K562 (cell line): ENCODE measurements around the gene TFDP1. TPM values are rescaled to one million over a fixed set of nuclear protein-coding genes. Genes with fewer than 3 reads are reported as not detected.

Experiments used
- ATAC-seq: fragments of 200-7000 bp; cut with Tn5 transposase; 3 replicates; pipeline ENCODE4 v1.9.1; 2020; ENCODE audit warnings: moderate library complexity
- BruUV-seq: library from RNA; stranded (reverse); fragments of 400-500 nt; replicated peaks from 2 replicates; lab custom pipeline; 2021; lab: Mats Ljungman, UMichigan
- CTCF ChIA-PET: fragments of 300-600 bp; formaldehyde crosslinking; extraction: SDS; loops from one replicate; lab custom pipeline; 2021; ENCODE audit warnings: low intra/inter-chr PET ratio; lab: Yijun Ruan, JAX
- POLR2A ChIA-PET: fragments of 300-600, 350-650 bp; sonication (Branson Sonifier 250); formaldehyde crosslinking; extraction: SDS; loops from one replicate; lab custom pipeline; 2021; ENCODE audit warnings: antibody characterized with exemption, inconsistent platforms; lab: Yijun Ruan, JAX
- DNase-seq, 4 experiments: peaks; one replicate each; pipeline versions ENCODE4 v3.0.0 to v3.0.0-alpha.2; 2011 to 2018; ENCODE audit warnings: low spot score in 3 of 4, mixed read lengths in 3 of 4; ENCODE audit errors: extremely low read depth in 1 of 4
- FAIRE-seq: peaks from 2 replicates; lab custom pipeline; 2011; peaks lifted over from hg19 to GRCh38; lab: Jason Lieb, UNC
- H2AFZ ChIP-seq: 2 replicates; pipeline ENCODE4 v1.6.0; 2011; ENCODE audit warnings: low read depth, low read length, control low read depth, inconsistent platforms
- H3K27ac ChIP-seq: fragments of 200-600 bp; 3 replicates; pipeline ENCODE4 v1.8.0; 2011; ENCODE audit warnings: low read depth, mild to moderate bottlenecking, control low read depth, inconsistent platforms, low read length, moderate library complexity, mixed read lengths; ENCODE audit errors: extremely low read depth
- H3K27me3 ChIP-seq, 2 experiments: fragments of 300-600 bp in 1 of 2; 2 replicates in 1 of 2; 3 replicates in 1 of 2; pipeline versions ENCODE4 v1.6.0 to v1.8.0; 2011; ENCODE audit warnings: inconsistent platforms in 2 of 2, low read length in 2 of 2, mild to moderate bottlenecking in 1 of 2, mixed read lengths in 1 of 2, moderate library complexity in 1 of 2; ENCODE audit not compliant: control insufficient read depth in 2 of 2, insufficient read depth in 2 of 2
- H3K36me3 ChIP-seq: fragments of 300-600 bp; 3 replicates; pipeline ENCODE4 v1.8.0; 2011; ENCODE audit warnings: mild to moderate bottlenecking, low read length, inconsistent platforms; ENCODE audit not compliant: control insufficient read depth, insufficient read depth
- H3K4me1 ChIP-seq, 2 experiments: fragments of 200-600 bp in 1 of 2; replicated peaks in 1 of 2; 2 replicates in 1 of 2; 3 replicates in 1 of 2; pipeline versions ENCODE4 v1.5.1 to v1.8.0; 2011; ENCODE audit warnings: inconsistent platforms in 2 of 2, low read length in 2 of 2, mild to moderate bottlenecking in 1 of 2, mixed read lengths in 1 of 2, moderate library complexity in 1 of 2; ENCODE audit not compliant: control insufficient read depth in 2 of 2, insufficient read depth in 2 of 2
- H3K4me2 ChIP-seq: 2 replicates; pipeline ENCODE4 v1.6.1; 2011; ENCODE audit warnings: low read length, control low read depth, inconsistent platforms, mixed read lengths; ENCODE audit not compliant: insufficient read depth
- H3K4me3 ChIP-seq: fragments of 200-600 bp; sonication (generic), shearing (Covaris generic); 2 replicates; pipeline ENCODE4 v1.5.1; 2016; ENCODE audit warnings: control low read depth, inconsistent platforms
- H3K79me2 ChIP-seq: fragments of 200-600 bp; 3 replicates; pipeline ENCODE4 v1.8.0; 2011; ENCODE audit warnings: low read length, inconsistent platforms; ENCODE audit not compliant: control insufficient read depth, insufficient read depth
- H3K9ac ChIP-seq, 2 experiments: 2 replicates each; pipeline versions ENCODE4 v1.6.0 to v1.6.1; 2011; ENCODE audit warnings: low read depth in 2 of 2, low read length in 2 of 2, control low read depth in 1 of 2, inconsistent platforms in 1 of 2, mild to moderate bottlenecking in 1 of 2, mixed read lengths in 1 of 2; ENCODE audit not compliant: insufficient read depth in 1 of 2
- H3K9me1 ChIP-seq: one replicate; pipeline ENCODE4 v1.6.0; 2011; ENCODE audit warnings: inconsistent platforms, mild to moderate bottlenecking, low read length, moderate library complexity; ENCODE audit not compliant: control insufficient read depth, insufficient read depth
- H3K9me3 ChIP-seq: replicated peaks from 2 replicates; pipeline ENCODE4 v1.5.1; 2011; ENCODE audit warnings: low read depth, low read length, inconsistent platforms; ENCODE audit not compliant: control insufficient read depth, insufficient read depth
- H4K20me1 ChIP-seq: replicated peaks from 2 replicates; pipeline ENCODE4 v1.6.1; 2011; ENCODE audit warnings: low read length, inconsistent platforms, mixed read lengths; ENCODE audit not compliant: control insufficient read depth, insufficient read depth
- FOS ChIP-seq: IDR thresholded peaks from 3 replicates; pipeline ENCODE4 v1.6.1; 2011; ENCODE audit not compliant: insufficient read length; ENCODE audit errors: extremely low read depth
- FOXM1 ChIP-seq, 2 experiments: fragments of 450-650 bp in 1 of 2; sonication (generic) in 1 of 2; formaldehyde crosslinking in 1 of 2; IDR thresholded peaks; 2 replicates each; pipeline versions ENCODE4 v1.6.1 to v1.9.0; 2017 to 2022; ENCODE audit warnings: low read depth in 2 of 2, mild to moderate bottlenecking in 2 of 2, missing genetic modification reagents in 1 of 2, moderate library complexity in 1 of 2
- GABPA ChIP-seq: fragments of 200-800 bp; sonication (Bioruptor generic); conservative IDR thresholded peaks from 2 replicates; pipeline ENCODE4 v1.6.1; 2016; ENCODE audit warnings: low read depth, missing genetic modification characterization, missing compliant biosample characterization
- GTF2E2 ChIP-seq: fragments of 200-800 bp; sonication (Bioruptor generic); IDR thresholded peaks from 2 replicates; pipeline ENCODE4 v1.6.1; 2016; ENCODE audit warnings: missing genetic modification characterization, missing compliant biosample characterization
- HNRNPUL1 ChIP-seq: fragments of 200-400 bp; formaldehyde crosslinking; IDR thresholded peaks from 2 replicates; pipeline ENCODE4 v1.6.1; 2017; ENCODE audit warnings: low read length
- MTF1 ChIP-seq: fragments of 250-450 bp; sonication (Bioruptor Pico); IDR thresholded peaks from 2 replicates; pipeline ENCODE4 v1.9.0; 2021; ENCODE audit warnings: moderate library complexity, mild to moderate bottlenecking, inconsistent platforms, borderline replicate concordance
- NR3C1 ChIP-seq: sonication (generic); formaldehyde crosslinking; IDR thresholded peaks from 2 replicates; pipeline ENCODE4 v1.8.1; 2022; ENCODE audit warnings: missing genetic modification reagents
- NRF1 ChIP-seq, 2 experiments: fragments of 450-650 bp; IDR thresholded peaks in 1 of 2; conservative IDR thresholded peaks in 1 of 2; 2 replicates each; pipeline ENCODE4 v1.6.1; 2014; ENCODE audit warnings: mild to moderate bottlenecking in 2 of 2
- PHF20 ChIP-seq: fragments of 450-650 bp; IDR thresholded peaks from 2 replicates; pipeline ENCODE4 v1.6.1; 2018; ENCODE audit not compliant: partially characterized antibody
- POLR2H ChIP-seq: IDR thresholded peaks from 2 replicates; pipeline ENCODE4 v1.6.1; 2016; ENCODE audit warnings: missing genetic modification characterization, low read depth, mild to moderate bottlenecking, control low read depth, missing compliant biosample characterization, moderate library complexity
- RNF2 ChIP-seq: sonication (generic); IDR thresholded peaks from 2 replicates; pipeline ENCODE4 v1.6.1; 2016
- SPI1 ChIP-seq: IDR thresholded peaks from 2 replicates; pipeline ENCODE4 v1.6.1; 2011; ENCODE audit warnings: low read depth, low read length, control low read depth, borderline replicate concordance
- WGBS: fragments of 100-300 bp; shearing (Covaris generic); methylation state at CpG from one replicate; pipeline ENCODE4 v1.1.6; 2016; ENCODE audit warnings: low coverage, mixed read lengths; ENCODE audit not compliant: insufficient coverage; ENCODE audit errors: missing lambda C conversion rate; 5-methylcytosine and 5-hydroxymethylcytosine counted together
- in situ Hi-C: fragments of 300-500 bp; cut with MboI; formaldehyde crosslinking; loops from 4 replicates; pipeline ENCODE4 v1.15.0; 2018; ENCODE audit warnings: inconsistent platforms, mixed read lengths
- intact Hi-C: fragments of 100-400 bp; cut with micrococcal nuclease; formaldehyde crosslinking; loops from 2 replicates; pipeline ENCODE4 v1.14.2; 2022
- polyA plus RNA-seq, 8 experiments: library from polyadenylated mRNA; depleted of rRNA in 4 of 8; stranded (reverse) in 5 of 8; unstranded in 3 of 8; fragments of >200 nt; fragmentation: Nextera tagmentation in 2 of 8; fragmentation: Illumina TruSeq in 1 of 8; extraction: Ambion mirVana in 2 of 8; extraction: Trizol in 1 of 8; gene quantifications; 2 replicates each; pipeline versions ENCODE4 v1.2.1 to v1.2.3, GENCODE V29; 2011 to 2014; ENCODE audit warnings: inconsistent platforms in 1 of 8, missing spikeins in 1 of 8
- total RNA-seq, 7 experiments: library from RNA; depleted of rRNA in 6 of 7; stranded (reverse); fragments of >200 nt in 6 of 7; fragmentation: Illumina TruSeq in 2 of 7; extraction: Trizol in 2 of 7; gene quantifications; 2 replicates each; pipeline versions ENCODE4 v1.2.1 to v1.2.3, GENCODE V29; 2011 to 2021; ENCODE audit warnings: low replicate concordance in 1 of 7
- TF ChIP-seq, protein P1 (sequence below), 3 experiments: IDR thresholded peaks in 2 of 3; conservative IDR thresholded peaks in 1 of 3; 2 replicates each; pipeline ENCODE4 v1.5.1; 2011 to 2012; ENCODE audit warnings: low read length in 3 of 3, mild to moderate bottlenecking in 3 of 3, control low read depth in 2 of 3, improper control_type of control experiment in 1 of 3, inconsistent platforms in 1 of 3, low read depth in 1 of 3, mixed read lengths in 1 of 3, moderate library complexity in 1 of 3; ENCODE audit not compliant: insufficient read depth in 2 of 3
- TF ChIP-seq, protein P2 (sequence below): IDR thresholded peaks from 2 replicates; pipeline ENCODE4 v1.6.1; 2014; ENCODE audit warnings: antibody characterized with exemption

TFDP1 gene
- total and polyA plus RNA-seq, 9 of the 15 experiments (the other 6 are each of a cell fraction or from before 2014, with no cell fraction given), result 33.8 to 145 (median 69.1) TPM

DNA sequence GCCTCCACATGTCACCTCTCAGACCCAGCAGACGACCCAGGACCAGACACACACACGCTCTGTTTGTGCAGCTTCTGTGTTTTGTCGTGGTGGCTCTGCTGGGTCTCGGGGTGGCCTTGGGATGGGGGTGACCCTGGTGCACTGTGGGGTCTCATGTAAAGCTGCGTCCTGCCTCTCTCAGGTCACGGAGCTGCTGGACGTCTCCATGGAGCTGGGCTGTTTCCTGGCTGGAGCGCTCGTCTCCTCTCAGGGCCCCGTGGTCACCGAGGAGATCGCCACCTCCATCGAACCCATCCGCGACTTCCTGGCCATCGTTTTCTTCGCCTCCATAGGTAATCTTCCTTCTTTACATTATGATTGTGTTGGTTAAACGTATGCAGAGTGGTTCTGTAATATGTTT, 45.4 kb upstream of the TFDP1 start:
- no peaks in the 10 kb centered on the region; the same call in 1 of the 2 replicates for H3K9me3 ChIP-seq
- ChIA-PET CTCF (no interaction called here), POLR2A (no interaction called here)
- ATAC-seq (no peak), FAIRE-seq (no peak), DNase-seq (no peak)
- H3K4me2 ChIP-seq, result no peak overlapping the region
- TF ChIP-seq HNRNPUL1 (no peak), GABPA (no peak), PHF20 (no peak), NR3C1 (CRISPR knock-in tag) (no peak), MTF1 (CRISPR knock-in tag) (no peak), FOS (no peak), SPI1 (no peak), RNF2 (no peak), GTF2E2 (tag) (no peak), FOXM1 (IDR thresholded peaks at IDR 0.05; ENCODE audit: low read depth) (no peak), FOXM1 (CRISPR knock-in tag; IDR thresholded peaks at IDR 0.05; ENCODE audit: low read depth) (no peak), NRF1 (conservative IDR thresholded peaks at IDR 0.05 in 1 of 2, IDR thresholded peaks at IDR 0.05 in 1 of 2) (no peak), POLR2H (tag) (no peak)
- TF ChIP-seq, protein P1, sequence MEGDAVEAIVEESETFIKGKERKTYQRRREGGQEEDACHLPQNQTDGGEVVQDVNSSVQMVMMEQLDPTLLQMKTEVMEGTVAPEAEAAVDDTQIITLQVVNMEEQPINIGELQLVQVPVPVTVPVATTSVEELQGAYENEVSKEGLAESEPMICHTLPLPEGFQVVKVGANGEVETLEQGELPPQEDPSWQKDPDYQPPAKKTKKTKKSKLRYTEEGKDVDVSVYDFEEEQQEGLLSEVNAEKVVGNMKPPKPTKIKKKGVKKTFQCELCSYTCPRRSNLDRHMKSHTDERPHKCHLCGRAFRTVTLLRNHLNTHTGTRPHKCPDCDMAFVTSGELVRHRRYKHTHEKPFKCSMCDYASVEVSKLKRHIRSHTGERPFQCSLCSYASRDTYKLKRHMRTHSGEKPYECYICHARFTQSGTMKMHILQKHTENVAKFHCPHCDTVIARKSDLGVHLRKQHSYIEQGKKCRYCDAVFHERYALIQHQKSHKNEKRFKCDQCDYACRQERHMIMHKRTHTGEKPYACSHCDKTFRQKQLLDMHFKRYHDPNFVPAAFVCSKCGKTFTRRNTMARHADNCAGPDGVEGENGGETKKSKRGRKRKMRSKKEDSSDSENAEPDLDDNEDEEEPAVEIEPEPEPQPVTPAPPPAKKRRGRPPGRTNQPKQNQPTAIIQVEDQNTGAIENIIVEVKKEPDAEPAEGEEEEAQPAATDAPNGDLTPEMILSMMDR (IDR thresholded peaks at IDR 0.05 in 2 of 3, conservative IDR thresholded peaks at IDR 0.05 in 1 of 3; ENCODE audit: insufficient read depth in 2 of 3, low read depth in 1 of 3, low read length in 3 of 3), result no peak
- TF ChIP-seq, protein P2, sequence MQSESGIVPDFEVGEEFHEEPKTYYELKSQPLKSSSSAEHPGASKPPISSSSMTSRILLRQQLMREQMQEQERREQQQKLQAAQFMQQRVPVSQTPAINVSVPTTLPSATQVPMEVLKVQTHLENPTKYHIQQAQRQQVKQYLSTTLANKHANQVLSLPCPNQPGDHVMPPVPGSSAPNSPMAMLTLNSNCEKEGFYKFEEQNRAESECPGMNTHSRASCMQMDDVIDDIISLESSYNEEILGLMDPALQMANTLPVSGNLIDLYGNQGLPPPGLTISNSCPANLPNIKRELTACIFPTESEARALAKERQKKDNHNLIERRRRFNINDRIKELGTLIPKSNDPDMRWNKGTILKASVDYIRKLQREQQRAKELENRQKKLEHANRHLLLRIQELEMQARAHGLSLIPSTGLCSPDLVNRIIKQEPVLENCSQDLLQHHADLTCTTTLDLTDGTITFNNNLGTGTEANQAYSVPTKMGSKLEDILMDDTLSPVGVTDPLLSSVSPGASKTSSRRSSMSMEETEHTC, result no peak
- 90% methylated on average over 11 of the region's 18 CpGs for WGBS
- peaks cover 11% of the 10 kb centered on the region; the same call in 1 of the 3 replicates for H3K36me3 ChIP-seq
- no peaks in the 10 kb centered on the region for H4K20me1 ChIP-seq
- intact Hi-C loops (no loop called here), in situ Hi-C loops (no loop called here)
- peaks cover 0 to 4% of the 10 kb centered on the region in 2 experiments; a peak in 2 of 5 replicates for H3K4me1 ChIP-seq
- H3K27me3 ChIP-seq, result no peaks in the 10 kb centered on the region
- BruUV-seq, result no TSS peak
- H3K27ac ChIP-seq, result no peak overlapping the region
- H3K79me2 ChIP-seq, result peaks cover 13% of the 10 kb centered on the region; the same call in 2 of the 3 replicates
- no peak overlapping the region for H3K4me3 ChIP-seq
- no peaks in the 10 kb centered on the region for H3K9me1 ChIP-seq
- no peak overlapping the region for H2AFZ ChIP-seq
- H3K9ac ChIP-seq, result no peak overlapping the region
